Muscle layer of duodenum (tissue), 2 donors: ENCODE data around the gene NRL.

Source experiments
- H3K27ac ChIP-seq: one replicate; pipeline ENCODE4 v1.7.0; 2013; ENCODE audit warnings: mild to moderate bottlenecking, low read length
- H3K27me3 ChIP-seq: one replicate; pipeline ENCODE4 v1.7.0; 2013; ENCODE audit warnings: low read depth, mild to moderate bottlenecking, control low read depth, low read length
- H3K36me3 ChIP-seq, 2 donors: one replicate each; pipeline ENCODE4 v1.7.0; 2013; ENCODE audit warnings: low read length in 2 of 2, control low read depth in 1 of 2, mild to moderate bottlenecking in 1 of 2; ENCODE audit not compliant: insufficient read depth in 2 of 2, control insufficient read depth in 1 of 2
- H3K4me1 ChIP-seq, 2 donors: one replicate each; pipeline ENCODE4 v1.7.0; 2013; ENCODE audit warnings: low read length in 2 of 2, mild to moderate bottlenecking in 2 of 2, control low read depth in 1 of 2, moderate library complexity in 1 of 2; ENCODE audit not compliant: insufficient read depth in 2 of 2, control insufficient read depth in 1 of 2
- H3K4me3 ChIP-seq, 2 donors: one replicate each; pipeline ENCODE4 v1.7.0; 2013; ENCODE audit warnings: low read length in 2 of 2, low read depth in 1 of 2, mild to moderate bottlenecking in 1 of 2
- H3K9me3 ChIP-seq, 2 donors: one replicate each; pipeline ENCODE4 v1.7.0; 2013; ENCODE audit warnings: low read length in 2 of 2, control low read depth in 1 of 2, mild to moderate bottlenecking in 1 of 2; ENCODE audit not compliant: control insufficient read depth in 1 of 2
- donor health status: healthy.

NRL gene

DNA sequence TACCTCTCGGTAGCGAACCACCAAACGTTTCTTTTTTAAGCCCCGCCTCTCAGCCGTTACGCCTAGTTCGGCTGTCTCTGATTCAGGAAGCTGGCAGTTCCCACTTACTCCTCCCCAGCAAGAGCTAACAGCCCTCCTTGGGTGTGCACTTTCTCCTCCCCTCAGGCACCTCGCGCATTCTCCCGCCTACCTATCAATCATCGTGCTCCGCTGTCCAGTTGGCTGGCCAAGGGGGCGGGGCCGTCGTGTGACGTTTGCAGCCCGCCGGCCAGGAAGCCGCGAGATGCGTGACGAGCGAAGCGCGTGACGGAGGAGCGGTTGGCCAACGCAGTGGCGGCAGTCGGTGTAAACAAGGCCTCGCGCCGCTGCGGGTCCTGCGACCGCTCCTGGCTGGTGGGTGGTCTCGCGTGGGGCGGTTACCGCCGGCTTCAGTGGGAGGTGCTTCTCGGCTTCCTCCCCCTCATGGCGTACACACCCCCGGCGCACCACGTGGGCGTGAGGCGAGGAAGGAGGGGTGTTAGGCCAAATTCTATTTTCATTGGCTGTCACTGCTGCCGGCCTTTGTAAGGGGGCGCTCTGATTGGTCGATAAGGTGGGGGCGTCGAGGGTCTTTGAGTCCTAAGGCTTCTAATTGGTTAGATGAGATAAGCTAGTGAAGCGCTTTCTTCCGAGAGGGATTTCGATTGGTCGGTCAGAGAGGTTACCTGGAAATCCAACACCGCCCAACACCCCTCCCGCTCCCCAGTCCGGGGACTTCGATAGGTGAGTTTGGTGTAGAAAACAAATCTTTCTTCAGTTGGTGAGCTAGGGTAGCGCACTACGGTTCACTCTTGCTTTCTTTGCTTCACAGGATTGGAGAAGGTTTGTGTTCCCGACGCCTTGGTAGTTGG is at the start of gene NRL, which contains the start of gene DCAF11:
TSS of gene NRL (minus strand) at position 418 of the 890 bp plus-strand sequence. CDS start 32,101 bp downstream, outside the sequence.
TSS of gene DCAF11 (plus strand) at position 246 of the 890 bp plus-strand sequence. CDS start 818 bp downstream, outside the sequence.
- Histone ChIP-seq H3K36me3 (peaks cover 26 to 39% of the 10 kb centered on the region in 2 donors), H3K27ac (peak within 1 kb of the TSS; percentile 100), H3K4me3 (peak within 1 kb of the TSS; percentile 87 to 89), H3K4me1 (peaks cover 15 to 21% of the 10 kb centered on the region in 2 donors), H3K27me3 (no peaks in the 10 kb centered on the region), H3K9me3 (no peaks in the 10 kb centered on the region)

DNA sequence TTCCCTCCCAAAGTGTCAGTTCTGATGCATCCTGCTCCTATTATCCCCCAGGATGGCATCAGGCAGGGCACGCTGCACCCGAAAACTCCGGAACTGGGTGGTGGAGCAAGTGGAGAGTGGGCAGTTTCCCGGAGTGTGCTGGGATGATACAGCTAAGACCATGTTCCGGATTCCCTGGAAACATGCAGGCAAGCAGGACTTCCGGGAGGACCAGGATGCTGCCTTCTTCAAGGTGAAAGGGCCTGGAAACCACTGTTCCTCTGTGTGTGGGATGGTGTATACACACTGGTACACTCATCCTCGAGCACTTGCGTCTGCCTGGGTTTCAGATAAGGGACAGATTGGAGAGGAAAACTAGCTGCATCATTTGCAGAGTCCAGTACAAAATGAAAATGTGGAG is 47.3 kb upstream of the NRL start:
- H3K9me3 ChIP-seq = no peaks in the 10 kb centered on the region
- H3K27ac ChIP-seq = peak overlapping the region; percentile 99
- no peaks in the 10 kb centered on the region for H3K27me3 ChIP-seq
- H3K4me3 ChIP-seq = peak overlapping the region; percentile 82 to 99
- peaks cover 67 to 70% of the 10 kb centered on the region in 2 donors for H3K36me3 ChIP-seq
- H3K4me1 ChIP-seq = peaks cover 22 to 24% of the 10 kb centered on the region in 2 donors

DNA sequence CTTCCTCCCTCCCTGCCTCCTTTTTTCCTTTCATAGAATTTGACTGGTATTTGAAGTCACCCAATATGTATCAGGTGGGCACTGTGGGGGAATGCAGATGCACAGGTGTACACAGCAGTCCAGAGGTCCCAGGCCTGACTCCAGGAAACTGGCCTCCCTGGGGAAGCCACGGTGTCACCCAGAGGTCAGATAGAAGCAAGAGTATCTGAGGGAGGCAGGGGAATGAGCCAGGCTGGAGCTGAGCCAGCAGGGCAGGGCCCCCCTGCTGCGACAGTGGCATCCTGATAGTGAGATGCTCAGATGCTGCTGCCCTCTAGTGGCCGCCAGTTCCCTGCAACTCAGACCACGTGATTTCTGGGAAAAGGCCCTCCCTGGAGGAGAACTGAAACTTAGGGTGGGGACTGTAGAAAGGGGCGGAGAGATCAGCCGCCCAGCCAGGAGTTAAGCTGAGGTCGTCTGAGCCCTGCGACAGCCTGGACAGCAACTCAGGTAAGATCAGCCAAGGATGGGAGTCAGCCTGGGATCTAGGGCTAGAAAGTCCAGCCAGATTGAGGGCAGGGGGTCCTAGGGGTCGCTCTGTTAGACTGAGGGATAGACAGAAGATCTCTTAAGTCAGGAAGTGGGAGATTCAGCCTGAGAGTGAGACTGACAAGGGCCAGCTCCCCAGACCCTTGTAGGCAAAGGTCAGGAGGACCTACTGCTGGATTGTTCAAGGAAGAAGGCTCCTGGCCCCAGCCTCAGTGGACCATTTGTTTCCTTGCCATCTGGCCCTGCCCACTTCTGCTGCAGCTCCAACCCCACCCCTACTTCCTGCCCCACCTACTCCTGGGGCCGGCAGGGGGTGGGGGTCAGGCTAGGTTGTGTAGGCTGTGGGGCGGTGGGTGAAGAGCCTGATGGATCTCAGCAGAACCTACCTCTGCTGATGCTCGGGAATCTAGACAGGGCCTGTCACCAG is 46.4 kb upstream of the NRL start, which contains the start of gene IRF9:
TSS of gene IRF9 (plus strand) at position 416 of the 955 bp plus-strand sequence. CDS start 880 bp downstream, outside the sequence.
- Histone ChIP-seq H3K36me3 (peaks cover 64 to 70% of the 10 kb centered on the region in 2 donors), H3K4me3 (peak within 1 kb of the TSS; percentile 82 to 99)

DNA sequence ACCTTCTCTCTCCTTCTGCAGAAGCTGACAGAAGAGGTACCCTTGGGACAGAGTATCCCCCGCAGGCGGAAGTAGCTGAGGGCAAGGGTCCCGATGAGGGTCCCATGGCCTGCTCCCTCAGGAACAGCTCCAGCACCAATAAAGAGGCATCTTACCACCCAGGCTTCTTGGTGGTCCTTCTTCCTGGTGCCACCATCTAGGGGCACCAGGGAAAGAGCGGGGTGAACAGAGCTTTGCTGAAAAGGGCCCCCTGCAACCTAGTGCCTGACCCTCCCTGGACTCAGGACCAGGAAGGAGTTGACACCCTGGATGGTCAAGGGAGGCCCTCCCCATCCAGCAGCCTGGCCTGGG is 45.7 kb upstream of the NRL start:
- no peaks in the 10 kb centered on the region for H3K27me3 ChIP-seq
- no peaks in the 10 kb centered on the region for H3K9me3 ChIP-seq
- peaks cover 63 to 69% of the 10 kb centered on the region in 2 donors for H3K36me3 ChIP-seq
- H3K4me1 ChIP-seq = peaks cover 22 to 24% of the 10 kb centered on the region in 2 donors
- no peak overlapping the region for H3K4me3 ChIP-seq
- peak overlapping the region; percentile 99 for H3K27ac ChIP-seq

More for the DNA sequence above, 46.4 kb upstream of the NRL start, which contains the start of gene IRF9:
- H3K9me3 ChIP-seq = no peaks in the 10 kb centered on the region
- peaks cover 22 to 24% of the 10 kb centered on the region in 2 donors for H3K4me1 ChIP-seq
- H3K27me3 ChIP-seq = no peaks in the 10 kb centered on the region
- H3K27ac ChIP-seq = peak within 1 kb of the TSS; percentile 99

DNA sequence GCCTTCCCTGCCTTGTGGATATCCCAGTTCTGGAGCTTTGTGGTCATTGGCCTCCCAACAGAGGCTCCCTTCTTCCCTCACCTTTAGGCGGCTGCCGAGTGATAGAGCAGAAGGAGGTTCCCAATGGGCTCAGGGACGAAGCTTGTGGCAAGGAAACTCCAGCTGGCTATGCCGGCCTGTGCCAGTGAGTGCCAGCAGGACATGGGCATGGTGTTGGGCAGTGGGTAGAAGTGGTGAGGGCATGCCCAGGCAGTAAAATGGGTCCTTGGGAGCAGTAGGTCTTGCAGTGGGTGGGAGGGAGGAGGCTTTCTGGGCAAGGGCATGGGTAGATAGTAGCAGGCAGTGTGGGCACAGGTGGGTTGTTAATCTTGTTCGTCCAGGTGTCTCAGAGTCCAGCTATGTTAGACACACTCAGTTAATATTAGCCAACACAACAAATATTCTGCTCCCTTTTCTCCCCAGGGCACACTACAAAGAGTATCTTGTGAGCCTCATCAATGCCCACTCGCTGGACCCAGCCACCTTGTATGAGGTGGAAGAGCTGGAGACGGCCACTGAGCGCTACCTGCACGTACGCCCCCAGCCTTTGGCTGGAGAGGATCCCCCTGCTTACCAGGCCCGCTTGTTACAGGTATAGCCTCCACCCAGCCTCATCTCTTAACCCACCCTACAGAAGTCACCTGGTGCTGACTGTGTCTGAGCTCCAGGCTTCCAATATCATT is 45.2 kb upstream of the NRL start:
- Histone ChIP-seq H3K4me1 (peaks cover 22 to 24% of the 10 kb centered on the region in 2 donors), H3K9me3 (no peaks in the 10 kb centered on the region), H3K27ac (peak overlapping the region; percentile 99), H3K36me3 (peaks cover 63 to 69% of the 10 kb centered on the region in 2 donors), H3K27me3 (no peaks in the 10 kb centered on the region), H3K4me3 (no peak overlapping the region)

DNA sequence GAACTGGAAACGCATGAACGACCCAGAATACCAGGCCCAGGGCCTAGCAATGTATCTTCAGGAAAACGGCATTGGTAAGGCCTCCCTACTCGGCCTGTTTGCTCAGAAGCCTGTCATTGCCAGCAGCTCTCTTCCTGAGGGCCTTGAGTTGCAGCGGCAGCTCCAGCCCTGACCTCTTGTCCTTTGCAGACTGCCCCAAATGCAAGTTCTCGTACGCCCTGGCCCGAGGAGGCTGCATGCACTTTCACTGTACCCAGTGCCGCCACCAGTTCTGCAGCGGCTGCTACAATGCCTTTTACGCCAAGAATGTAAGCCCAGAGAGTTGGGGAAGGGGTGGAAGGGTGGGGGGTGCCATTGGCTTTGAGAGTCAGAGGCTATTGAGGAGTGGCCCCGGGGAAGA is 42.6 kb upstream of the NRL start:
- Histone ChIP-seq H3K9me3 (no peaks in the 10 kb centered on the region), H3K27ac (no peak overlapping the region), H3K27me3 (no peaks in the 10 kb centered on the region), H3K36me3 (peaks cover 49 to 62% of the 10 kb centered on the region in 2 donors), H3K4me3 (no peak overlapping the region), H3K4me1 (peaks cover 13% of the 10 kb centered on the region in 2 donors)

DNA sequence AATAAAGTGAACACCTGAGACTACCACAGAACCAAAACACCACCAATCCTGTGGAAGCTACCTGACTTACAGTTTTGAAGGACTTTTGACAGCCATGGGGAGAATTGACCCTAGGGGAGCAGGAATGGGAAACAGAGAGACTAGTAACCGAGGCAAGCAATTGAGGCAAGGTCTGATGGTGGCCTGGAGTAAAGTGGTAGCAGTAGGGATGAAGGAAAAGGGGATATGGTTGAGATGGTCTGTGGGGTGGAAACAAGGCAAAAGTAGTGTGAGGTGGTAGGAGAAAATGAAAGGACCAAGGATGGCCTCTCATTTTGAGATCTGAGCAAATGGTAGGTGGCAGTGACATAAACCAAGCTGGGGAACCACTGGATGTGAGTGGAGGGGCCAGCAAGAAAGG is 42.1 kb upstream of the NRL start:
- Histone ChIP-seq H3K27ac (no peak overlapping the region), H3K4me3 (no peak overlapping the region), H3K9me3 (no peaks in the 10 kb centered on the region), H3K36me3 (peaks cover 52 to 66% of the 10 kb centered on the region in 2 donors), H3K4me1 (peaks cover 8% of the 10 kb centered on the region in 2 donors), H3K27me3 (no peaks in the 10 kb centered on the region)

DNA sequence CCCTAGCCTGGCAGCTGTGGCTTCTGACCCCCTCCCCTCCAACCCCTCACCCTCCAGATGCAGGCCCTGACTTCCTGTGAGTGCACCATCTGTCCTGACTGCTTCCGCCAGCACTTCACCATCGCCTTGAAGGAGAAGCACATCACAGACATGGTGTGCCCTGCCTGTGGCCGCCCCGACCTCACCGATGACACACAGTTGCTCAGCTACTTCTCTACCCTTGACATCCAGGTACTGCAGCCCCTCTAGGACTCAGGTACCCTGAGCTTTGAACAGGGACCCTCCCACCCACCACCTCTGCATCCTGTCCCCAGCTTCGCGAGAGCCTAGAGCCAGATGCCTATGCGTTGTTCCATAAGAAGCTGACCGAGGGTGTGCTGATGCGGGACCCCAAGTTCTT is 40.4 kb upstream of the NRL start:
- no peaks in the 10 kb centered on the region for H3K9me3 ChIP-seq
- no peaks in the 10 kb centered on the region for H3K4me1 ChIP-seq
- peaks cover 61 to 78% of the 10 kb centered on the region in 2 donors for H3K36me3 ChIP-seq
- H3K27ac ChIP-seq = no peak overlapping the region
- no peaks in the 10 kb centered on the region for H3K27me3 ChIP-seq
- no peak overlapping the region for H3K4me3 ChIP-seq

DNA sequence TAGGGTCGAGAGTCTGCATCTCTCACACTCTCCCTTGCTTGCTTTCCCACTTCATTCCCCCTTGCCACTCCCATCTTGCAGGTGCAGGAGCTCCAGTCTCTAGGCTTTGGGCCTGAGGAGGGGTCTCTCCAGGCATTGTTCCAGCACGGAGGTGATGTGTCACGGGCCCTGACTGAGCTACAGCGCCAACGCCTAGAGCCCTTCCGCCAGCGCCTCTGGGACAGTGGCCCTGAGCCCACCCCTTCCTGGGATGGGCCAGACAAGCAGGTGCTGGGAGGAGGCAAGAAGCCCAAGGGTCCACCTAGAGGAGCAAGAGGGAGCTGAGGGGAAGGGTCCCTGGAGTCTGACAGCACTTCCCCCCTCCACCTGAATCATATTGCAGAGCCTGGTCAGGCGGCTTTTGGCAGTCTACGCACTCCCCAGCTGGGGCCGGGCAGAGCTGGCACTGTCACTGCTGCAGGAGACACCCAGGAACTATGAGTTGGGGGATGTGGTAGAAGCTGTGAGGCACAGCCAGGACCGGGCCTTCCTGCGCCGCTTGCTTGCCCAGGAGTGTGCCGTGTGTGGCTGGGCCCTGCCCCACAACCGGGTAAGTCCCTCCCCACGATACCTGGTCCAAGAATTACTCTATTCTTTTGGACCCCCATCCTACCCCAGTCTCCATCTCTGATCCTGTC is 36.8 kb upstream of the NRL start:
- H3K9me3 ChIP-seq = no peaks in the 10 kb centered on the region
- H3K27me3 ChIP-seq = no peaks in the 10 kb centered on the region
- H3K36me3 ChIP-seq = peaks cover 45 to 65% of the 10 kb centered on the region in 2 donors
- H3K4me3 ChIP-seq = no peak overlapping the region
- H3K27ac ChIP-seq = no peak overlapping the region
- H3K4me1 ChIP-seq = peaks cover 8 to 18% of the 10 kb centered on the region in 2 donors

DNA sequence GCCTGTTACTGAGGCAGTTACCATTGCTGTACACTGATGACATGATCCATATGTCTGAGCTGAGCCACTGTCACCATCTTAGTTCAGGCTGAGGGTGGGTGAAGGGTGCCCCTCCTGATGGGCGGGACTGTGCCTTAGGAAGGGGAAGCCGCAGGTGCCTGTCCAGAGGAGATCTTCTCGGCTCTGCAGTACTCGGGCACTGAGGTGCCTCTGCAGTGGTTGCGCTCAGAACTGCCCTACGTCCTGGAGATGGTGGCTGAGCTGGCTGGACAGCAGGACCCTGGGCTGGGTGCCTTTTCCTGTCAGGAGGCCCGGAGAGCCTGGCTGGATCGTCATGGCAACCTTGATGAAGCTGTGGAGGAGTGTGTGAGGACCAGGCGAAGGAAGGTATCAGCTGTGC is 36.2 kb upstream of the NRL start:
- H3K27me3 ChIP-seq = no peaks in the 10 kb centered on the region
- peaks cover 44 to 59% of the 10 kb centered on the region in 2 donors for H3K36me3 ChIP-seq
- H3K27ac ChIP-seq = no peak overlapping the region
- H3K4me3 ChIP-seq = no peak overlapping the region
- H3K9me3 ChIP-seq = no peaks in the 10 kb centered on the region
- H3K4me1 ChIP-seq = peaks cover 8 to 20% of the 10 kb centered on the region in 2 donors
